Right cardiac atrium (tissue), 5 donors: Measurements from ENCODE around the gene MFSD12. TPM values are rescaled to one million over a fixed set of nuclear protein-coding genes. Genes with fewer than 3 reads are reported as not detected.

Source experiments
- ATAC-seq, 2 donors: fragments of 200-7000 bp; cut with Tn5 transposase; one replicate each; pipeline versions ENCODE4 v1.8.0 to v1.9.1; 2020; ENCODE audit warnings: moderate library complexity in 2 of 2, mild to moderate bottlenecking in 1 of 2
- DNase-seq, 3 donors: peaks; one replicate each; pipeline ENCODE4 v3.0.0-alpha.2; 2020
- H3K27ac ChIP-seq: one replicate; pipeline ENCODE4 v1.5.1; 2013; ENCODE audit warnings: mild to moderate bottlenecking, low read length, control low read depth, moderate library complexity
- H3K27me3 ChIP-seq: one replicate; pipeline ENCODE4 v1.6.1; 2013; ENCODE audit not compliant: control insufficient read depth, insufficient read depth
- H3K4me1 ChIP-seq: one replicate; pipeline ENCODE4 v1.6.1; 2013; ENCODE audit warnings: low read length; ENCODE audit not compliant: control insufficient read depth, insufficient read depth
- H3K4me3 ChIP-seq: one replicate; pipeline ENCODE4 v1.5.1; 2013; ENCODE audit warnings: low read length, control low read depth
- H3K9me3 ChIP-seq: one replicate; pipeline ENCODE4 v1.6.1; 2013; ENCODE audit warnings: low read length; ENCODE audit not compliant: control insufficient read depth
- WGBS: extraction: QIAGEN DNeasy Blood & Tissue Kit; methylation state at CpG from one replicate; pipeline ENCODE4 v1.1.7; 2013; 5-methylcytosine and 5-hydroxymethylcytosine counted together
- intact Hi-C, 4 donors: fragments of 100-400 bp; cut with DNase I; formaldehyde crosslinking; loops; one replicate each; pipeline versions ENCODE4 v1.11.0 to v1.14.0; 2022 to 2023
- polyA plus RNA-seq: library from polyadenylated mRNA; stranded (reverse); fragments of 200-250 nt; gene quantifications from one replicate; pipeline ENCODE4 v1.2.3, GENCODE V29; 2013
- total RNA-seq, 4 donors: library from RNA; stranded (reverse); fragmentation: NEBNext Ultra II Directional; extraction: Animal tissue kit (Norgen Biotek cat#: 25700); gene quantifications; one replicate each; pipeline ENCODE4 v1.2.1, GENCODE V29; 2021
- donor health status: healthy with polysubstance abuse.
- donor health status: DM: no; HTN: yes; CAD: no.
- donor health status: DM: no; HTN: no; CAD: no.
- donor health status: DM: no; HTN: yes; CAD: no; lungs with severe emphysema.
- donor health status: DM: yes; HTN: yes; CAD: no.

Gene MFSD12
- total and polyA plus RNA-seq, 5 donors = 20.6 to 31.7 (median 29.4) TPM

DNA sequence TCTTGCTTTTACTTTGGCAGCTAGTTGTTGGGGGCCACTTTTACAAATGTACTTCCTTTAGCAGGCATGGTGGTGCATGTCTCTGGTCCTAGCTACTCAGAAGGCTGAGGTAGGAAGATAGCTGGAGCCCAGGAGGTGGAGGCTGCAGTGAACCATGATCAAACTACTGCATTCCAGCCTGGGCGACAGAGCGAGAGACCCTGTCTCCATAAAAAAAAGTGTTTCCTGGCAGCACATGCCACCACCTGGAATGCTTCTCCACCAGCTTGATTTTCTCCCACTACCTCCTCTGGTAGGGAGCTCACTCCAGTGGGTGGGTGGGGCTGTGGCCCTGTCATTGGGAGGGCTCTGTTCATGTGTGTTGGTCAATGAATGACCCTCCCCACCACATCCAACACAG is 38.7 kb downstream of the MFSD12 start:
- intact Hi-C loops = no loop called here
- Histone ChIP-seq H3K9me3 (no peaks in the 10 kb centered on the region), H3K27me3 (no peaks in the 10 kb centered on the region), H3K27ac (no peak overlapping the region), H3K4me1 (no peaks in the 10 kb centered on the region), H3K4me3 (no peak overlapping the region)
- WGBS = 78% methylated on average over 2 of the region's 2 CpGs
- ATAC-seq = no peak
- DNase-seq = no peak

DNA sequence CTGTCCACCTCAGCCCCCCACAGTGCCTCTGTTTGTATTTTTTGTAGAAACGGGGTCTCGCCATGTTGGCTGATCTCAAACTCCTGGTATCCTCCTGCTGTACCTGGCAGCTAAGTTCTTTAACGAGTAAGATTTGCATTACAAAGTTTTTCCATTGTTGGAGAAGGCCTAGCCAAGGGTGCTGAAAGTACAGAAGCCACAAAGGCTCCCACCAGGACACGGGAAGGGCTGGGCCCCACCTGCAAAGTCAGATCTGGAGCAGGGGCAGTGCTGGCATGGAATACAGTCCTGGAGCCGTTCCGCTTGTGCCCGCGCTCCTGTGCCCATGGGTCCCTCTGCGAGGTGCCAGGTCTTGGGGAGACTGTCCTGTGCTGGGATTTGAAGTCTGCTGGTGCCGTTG is 39.1 kb downstream of the MFSD12 start:
- Histone ChIP-seq H3K9me3 (no peaks in the 10 kb centered on the region), H3K4me3 (no peak overlapping the region), H3K27ac (no peak overlapping the region), H3K27me3 (no peaks in the 10 kb centered on the region), H3K4me1 (peaks cover 4% of the 10 kb centered on the region)
- DNase-seq (no peak), ATAC-seq (no peak)
- intact Hi-C loops = no loop called here
- WGBS = 84% methylated on average over 10 of the region's 10 CpGs

DNA sequence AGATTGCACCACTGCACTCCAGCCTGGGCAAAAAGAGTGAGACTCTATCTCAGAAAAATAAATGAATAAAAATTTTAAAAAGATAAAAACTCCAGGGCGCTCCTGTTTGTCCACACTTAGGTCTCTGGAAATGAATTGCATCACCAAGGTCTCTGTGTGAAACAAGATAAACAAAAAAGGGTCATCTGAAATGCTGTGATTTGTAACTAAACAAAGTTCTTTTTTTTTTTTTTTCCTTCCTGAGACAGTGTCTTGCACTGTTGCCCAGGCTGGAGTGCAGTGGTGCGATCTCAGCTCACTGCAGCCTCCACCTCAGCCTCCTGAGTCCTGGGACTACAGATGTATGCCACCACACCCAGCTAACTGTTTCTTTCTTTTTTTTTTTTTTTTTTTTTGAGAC is 39.7 kb downstream of the MFSD12 start:
- H3K27ac ChIP-seq = no peak overlapping the region
- intact Hi-C loops = no loop called here
- WGBS = 89% methylated on average over 2 of the region's 2 CpGs

DNA sequence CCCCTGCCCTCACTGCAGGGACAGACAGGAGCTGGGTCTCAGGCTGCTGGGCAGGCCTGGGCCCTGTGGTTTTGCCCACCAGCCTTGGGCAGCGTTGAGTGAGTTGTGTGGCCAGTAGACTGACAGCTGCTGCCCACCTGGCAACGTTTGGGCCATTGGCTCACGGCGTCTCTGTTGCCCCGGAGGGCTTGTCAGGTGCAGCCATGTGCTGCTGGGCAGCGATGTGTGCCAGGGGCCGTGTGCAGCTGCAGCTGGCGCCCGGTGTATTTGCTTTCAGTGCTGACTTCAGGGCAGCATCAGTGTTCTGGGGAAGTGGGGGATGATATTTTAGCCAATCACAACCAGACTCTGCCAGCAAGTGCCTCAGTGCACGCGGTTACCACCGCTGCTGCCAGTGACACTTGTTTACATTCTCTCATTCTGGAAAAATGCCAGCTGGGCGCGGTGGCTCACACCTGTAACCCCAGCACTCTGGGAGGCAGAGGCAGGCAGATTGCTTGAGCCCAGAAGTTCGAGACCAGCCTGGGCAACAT is 40.6 kb downstream of the MFSD12 start:
- intact Hi-C loops = no loop called here
- no peak overlapping the region for H3K4me3 ChIP-seq
- WGBS = 77% methylated on average over 15 of the region's 15 CpGs
- H3K9me3 ChIP-seq = no peaks in the 10 kb centered on the region
- H3K27me3 ChIP-seq = no peaks in the 10 kb centered on the region
- H3K4me1 ChIP-seq = peaks cover 4% of the 10 kb centered on the region
- ATAC-seq (no peak), DNase-seq (peak in 2 of 3 donors; percentile 54 to 58)
- no peak overlapping the region for H3K27ac ChIP-seq

More for the DNA sequence above, 39.7 kb downstream of the MFSD12 start:
- H3K9me3 ChIP-seq = no peaks in the 10 kb centered on the region
- H3K4me1 ChIP-seq = peaks cover 4% of the 10 kb centered on the region
- no peaks in the 10 kb centered on the region for H3K27me3 ChIP-seq
- no peak for DNase-seq
- no peak for ATAC-seq
- no peak overlapping the region for H3K4me3 ChIP-seq

DNA sequence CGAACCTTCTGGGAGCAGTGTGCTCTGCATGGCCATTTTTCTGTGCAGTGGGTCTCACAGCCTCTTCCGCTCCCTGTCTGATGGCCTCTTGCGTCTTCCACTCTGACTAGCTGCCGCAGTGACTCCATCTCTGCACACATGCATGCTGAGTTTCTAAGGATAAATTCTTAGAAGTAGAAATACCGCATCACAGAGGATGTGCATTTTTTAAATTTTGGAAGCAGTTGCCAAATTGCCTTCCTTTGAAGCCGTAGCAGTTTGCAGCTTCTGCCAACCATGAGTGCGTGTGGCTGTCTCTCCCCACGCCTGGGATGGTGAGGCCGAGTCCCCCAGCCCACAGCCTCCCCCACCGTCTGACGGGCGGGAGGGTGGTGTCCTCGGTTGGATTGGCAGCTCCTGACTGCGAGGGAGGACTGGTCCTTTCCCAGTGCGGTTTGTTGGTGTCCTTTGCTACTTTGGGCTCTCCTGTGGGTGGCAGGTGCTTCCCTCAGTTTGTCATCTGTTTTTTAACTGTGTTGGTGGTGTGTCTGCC is 41.4 kb downstream of the MFSD12 start:
- no peak overlapping the region for H3K27ac ChIP-seq
- 65% methylated on average over 15 of the region's 15 CpGs for WGBS
- no peak for ATAC-seq
- intact Hi-C loops = no loop called here
- H3K4me1 ChIP-seq = peaks cover 4% of the 10 kb centered on the region
- H3K4me3 ChIP-seq = no peak overlapping the region
- H3K9me3 ChIP-seq = no peaks in the 10 kb centered on the region
- peak in 1 of 3 donors; percentile 42 for DNase-seq
- H3K27me3 ChIP-seq = no peaks in the 10 kb centered on the region

DNA sequence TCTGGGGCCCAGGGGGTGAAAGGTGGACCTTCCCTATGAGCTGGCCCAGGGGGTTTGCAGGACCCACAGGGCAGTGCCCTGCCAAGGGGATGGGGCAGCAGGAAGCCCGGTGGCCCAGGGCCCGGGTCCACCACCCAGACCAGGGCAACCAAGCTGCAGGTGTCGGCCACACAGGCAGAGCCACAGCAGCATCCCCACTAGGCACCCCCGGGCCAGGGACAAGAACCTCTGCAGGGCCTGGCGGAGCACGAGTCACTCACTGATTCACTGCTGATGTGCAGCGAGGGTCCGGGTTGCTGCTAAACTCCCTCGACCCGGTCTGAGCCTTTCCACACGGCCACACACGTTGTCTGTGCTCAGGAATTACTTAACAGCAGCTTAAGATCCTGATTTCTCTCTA is 42.5 kb downstream of the MFSD12 start:
- no peak overlapping the region for H3K27ac ChIP-seq
- WGBS = 88% methylated on average over 12 of the region's 12 CpGs
- no peaks in the 10 kb centered on the region for H3K27me3 ChIP-seq
- H3K4me1 ChIP-seq = peaks cover 4% of the 10 kb centered on the region
- H3K9me3 ChIP-seq = no peaks in the 10 kb centered on the region
- intact Hi-C loops = no loop called here
- no peak for ATAC-seq
- DNase-seq = no peak
- no peak overlapping the region for H3K4me3 ChIP-seq

DNA sequence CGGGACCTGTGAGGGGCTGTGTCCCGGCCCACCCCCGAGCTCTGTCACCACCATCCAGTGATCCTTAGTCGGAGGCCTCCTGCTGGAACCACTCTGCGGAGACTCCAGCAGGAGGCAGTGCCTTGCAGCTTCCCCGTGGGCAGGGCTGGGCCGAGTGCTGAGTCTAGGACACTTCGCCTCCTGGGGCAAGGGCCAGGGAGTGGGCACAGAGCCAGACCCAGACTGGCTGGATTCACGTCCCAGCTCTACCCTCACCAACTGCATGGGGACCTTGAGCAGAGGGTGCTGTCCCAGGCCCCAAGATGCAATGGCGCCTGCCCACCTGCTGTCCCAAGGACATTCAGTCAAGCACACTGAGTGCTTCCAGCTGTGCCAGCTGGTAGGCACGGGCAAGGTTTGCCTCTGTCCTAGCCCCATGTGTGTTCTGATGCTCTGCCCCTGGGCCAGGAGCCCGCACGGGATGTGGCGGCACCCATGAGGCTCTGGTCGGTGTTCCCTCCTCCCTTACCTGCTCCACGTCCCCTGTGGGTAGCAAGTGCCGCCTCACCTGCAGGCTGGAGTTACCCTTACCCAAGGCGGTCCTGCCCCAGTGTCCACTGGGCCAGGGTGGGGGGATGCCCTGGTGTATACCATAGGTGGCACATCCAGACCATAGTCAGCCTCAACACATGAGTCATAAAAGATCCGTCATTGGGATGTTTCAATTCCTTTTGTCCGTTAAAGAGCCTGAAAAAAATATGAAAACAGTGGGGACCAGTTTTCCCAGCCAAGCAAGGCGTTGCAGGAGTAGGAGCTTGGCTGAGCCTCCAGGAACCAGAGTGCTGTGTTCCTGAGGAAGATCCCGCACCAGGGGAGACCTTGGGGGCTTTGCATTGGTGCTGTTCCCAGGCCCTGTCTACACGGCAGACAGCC is 43.9 kb downstream of the MFSD12 start:
- Histone ChIP-seq H3K4me1 (peaks cover 4% of the 10 kb centered on the region), H3K9me3 (no peaks in the 10 kb centered on the region), H3K27me3 (no peaks in the 10 kb centered on the region), H3K4me3 (no peak overlapping the region), H3K27ac (no peak overlapping the region)
- ATAC-seq (peak; percentile 7 to 17), DNase-seq (peak in 1 of 3 donors; percentile 66)
- 73% methylated on average over 23 of the region's 23 CpGs for WGBS
- intact Hi-C loops = no loop called here

DNA sequence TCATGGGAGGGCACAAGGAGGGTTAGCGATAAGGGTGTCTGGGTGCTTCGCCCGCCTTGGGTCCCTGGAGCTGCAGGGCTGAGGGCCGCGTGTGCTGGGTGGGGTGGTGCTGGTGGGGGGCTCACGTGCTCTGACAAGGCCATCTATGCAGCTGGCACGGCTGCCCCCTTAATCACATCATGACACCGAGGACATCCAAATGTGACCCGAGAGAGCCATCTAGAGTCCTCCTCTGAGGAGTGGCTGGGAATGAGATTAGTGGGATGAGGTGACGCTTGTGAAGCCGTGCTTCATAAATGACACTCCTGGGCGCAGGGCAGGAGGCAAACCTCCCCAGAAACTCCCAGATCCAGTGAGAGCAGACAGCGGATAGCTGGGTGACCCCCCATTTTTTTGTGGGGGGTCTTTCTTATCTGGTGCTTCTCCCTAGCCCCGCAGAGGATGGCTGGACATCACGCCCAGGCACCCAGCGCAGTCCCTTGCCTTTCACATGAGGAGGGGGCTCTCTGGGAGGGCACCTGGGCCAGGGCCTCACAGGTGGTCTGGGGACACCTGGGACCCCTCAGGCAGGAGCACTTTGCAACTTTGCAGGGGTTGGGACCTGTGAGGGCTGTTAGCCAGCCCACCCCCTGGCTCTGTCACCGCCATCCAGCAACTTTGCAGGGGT is 44.7 kb downstream of the MFSD12 start:
- Histone ChIP-seq H3K27me3 (no peaks in the 10 kb centered on the region), H3K4me1 (peaks cover 4% of the 10 kb centered on the region), H3K9me3 (no peaks in the 10 kb centered on the region), H3K4me3 (no peak overlapping the region), H3K27ac (no peak overlapping the region)
- intact Hi-C loops = no loop called here
- WGBS = 77% methylated on average over 17 of the region's 17 CpGs
- DNase-seq (no peak), ATAC-seq (peak in 1 of 2 donors; percentile 3)

DNA sequence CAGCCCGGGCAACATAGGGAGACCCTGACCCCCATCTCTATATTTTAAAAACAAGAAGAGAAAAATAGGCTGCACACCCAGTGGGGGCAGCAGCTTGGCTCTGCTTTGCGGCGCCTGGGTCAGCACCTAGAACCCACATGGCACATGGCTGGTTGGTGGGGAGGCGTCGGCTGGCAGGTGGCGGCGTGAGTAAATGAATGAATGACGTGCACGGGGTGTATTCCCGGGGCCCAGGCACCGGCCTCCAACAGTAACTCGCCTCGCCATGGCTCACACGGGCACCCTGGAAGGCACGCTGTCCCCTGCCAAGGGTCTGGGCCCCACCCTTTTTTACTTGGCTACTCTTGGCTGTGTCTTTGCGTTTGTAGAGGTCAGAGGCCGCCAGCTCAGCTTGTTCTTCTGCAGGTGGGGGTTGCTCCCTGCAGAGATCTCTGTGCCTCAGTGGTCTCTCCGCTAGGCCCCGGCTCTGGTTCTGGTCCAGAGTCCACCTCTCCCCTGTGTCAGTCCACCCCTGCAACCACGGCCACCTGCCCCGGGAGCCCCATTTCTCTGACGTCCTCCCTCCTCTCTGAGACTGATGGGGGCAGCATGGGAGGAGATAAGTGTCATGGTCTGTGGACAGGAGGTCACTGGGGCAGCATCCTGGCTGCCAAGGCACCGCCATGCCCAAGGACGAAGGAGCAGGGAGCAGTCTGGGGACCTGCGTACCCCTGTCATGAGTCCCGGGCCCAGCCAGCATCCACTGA is 45.7 kb downstream of the MFSD12 start:
- no peak overlapping the region for H3K27ac ChIP-seq
- DNase-seq = no peak
- H3K27me3 ChIP-seq = no peaks in the 10 kb centered on the region
- no peak overlapping the region for H3K4me3 ChIP-seq
- no peaks in the 10 kb centered on the region for H3K9me3 ChIP-seq
- WGBS = 84% methylated on average over 26 of the region's 26 CpGs
- peaks cover 4% of the 10 kb centered on the region for H3K4me1 ChIP-seq
- no peak for ATAC-seq
- intact Hi-C loops = no loop called here

DNA sequence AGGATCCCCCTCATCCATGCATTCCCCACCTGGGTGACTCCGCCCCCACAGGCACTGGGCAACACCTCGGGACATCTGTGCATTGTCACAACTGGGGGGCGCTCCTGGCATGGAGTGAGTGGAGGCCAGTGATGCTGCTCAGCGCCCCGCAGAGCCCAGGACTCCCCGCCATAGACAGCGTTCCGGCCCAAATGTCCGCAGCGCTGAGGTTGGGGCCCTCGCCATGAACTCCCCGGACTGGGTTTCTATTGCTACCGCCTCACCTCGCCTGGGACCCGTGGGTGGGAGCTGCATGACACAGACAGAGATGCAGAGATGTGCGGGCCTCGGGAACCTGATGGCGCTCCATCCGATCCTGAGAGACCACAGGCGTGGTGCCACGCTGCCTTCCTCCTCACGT is 46.7 kb downstream of the MFSD12 start:
- intact Hi-C loops = no loop called here
- Histone ChIP-seq H3K9me3 (no peaks in the 10 kb centered on the region), H3K4me3 (no peak overlapping the region), H3K27ac (no peak overlapping the region), H3K4me1 (peaks cover 4% of the 10 kb centered on the region), H3K27me3 (no peaks in the 10 kb centered on the region)
- ATAC-seq = no peak
- 88% methylated on average over 22 of the region's 22 CpGs for WGBS
- DNase-seq = peak in 1 of 3 donors; percentile 56
